Epithelial cell of esophagus (primary cell): Measurements from ENCODE around the gene GSTT4.
"Not testable (repeated sequence)": the region's sequence is repeated elsewhere in the genome, so short reads cannot be mapped to it uniquely, and the experiment has no call there.

Experiments
- DNase-seq: peaks from one replicate; pipeline ENCODE4 v3.0.0; 2010; ENCODE audit warnings: low read depth
- H3K4me3 ChIP-seq: 2 replicates; pipeline ENCODE4 v1.5.1; 2011; ENCODE audit warnings: mild to moderate bottlenecking, low read length, control low read depth
- TF ChIP-seq, protein P1 (sequence below): IDR thresholded peaks from 2 replicates; pipeline ENCODE4 v1.5.1; 2011; ENCODE audit warnings: low read depth, mild to moderate bottlenecking, low read length, control low read depth, inconsistent platforms; ENCODE audit not compliant: insufficient read depth; ENCODE audit errors: missing control alignments

GSTT4 gene

DNA sequence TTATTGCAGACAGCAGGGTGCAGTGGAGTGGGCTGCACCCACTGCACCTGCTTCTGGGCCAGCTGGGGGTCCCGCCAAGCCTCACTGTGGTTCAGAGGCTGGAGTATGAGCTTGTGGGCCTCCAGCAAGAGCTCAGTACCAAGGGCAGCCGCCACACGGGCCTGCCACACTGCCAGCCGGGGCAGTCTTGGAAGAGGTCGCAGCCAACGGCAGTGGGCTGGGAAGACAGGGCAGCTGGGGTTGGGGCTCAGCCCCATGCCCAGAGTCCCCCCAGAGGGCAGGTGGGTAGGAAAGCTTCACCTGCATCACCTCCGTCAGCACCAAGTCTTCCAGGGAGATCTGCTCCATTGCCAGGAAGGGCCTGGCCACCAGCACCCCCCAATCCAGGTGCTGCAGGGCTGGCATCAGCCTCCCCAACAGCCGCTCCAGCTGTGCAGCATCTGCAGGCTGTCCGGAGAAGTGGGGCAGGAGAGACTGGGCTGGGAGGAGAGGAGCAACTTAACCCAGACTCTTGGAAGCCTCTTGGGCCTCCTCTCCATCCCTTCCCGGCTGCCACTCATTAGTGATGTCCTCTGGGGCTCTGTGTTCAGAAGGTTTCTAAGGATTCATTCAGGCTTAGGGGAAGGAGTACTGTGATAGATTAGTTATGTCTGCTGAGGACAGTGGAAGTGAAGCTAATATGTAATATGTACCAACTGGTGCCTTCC is 1.1 kb upstream of the GSTT4 start:
- TF ChIP-seq, protein P1, sequence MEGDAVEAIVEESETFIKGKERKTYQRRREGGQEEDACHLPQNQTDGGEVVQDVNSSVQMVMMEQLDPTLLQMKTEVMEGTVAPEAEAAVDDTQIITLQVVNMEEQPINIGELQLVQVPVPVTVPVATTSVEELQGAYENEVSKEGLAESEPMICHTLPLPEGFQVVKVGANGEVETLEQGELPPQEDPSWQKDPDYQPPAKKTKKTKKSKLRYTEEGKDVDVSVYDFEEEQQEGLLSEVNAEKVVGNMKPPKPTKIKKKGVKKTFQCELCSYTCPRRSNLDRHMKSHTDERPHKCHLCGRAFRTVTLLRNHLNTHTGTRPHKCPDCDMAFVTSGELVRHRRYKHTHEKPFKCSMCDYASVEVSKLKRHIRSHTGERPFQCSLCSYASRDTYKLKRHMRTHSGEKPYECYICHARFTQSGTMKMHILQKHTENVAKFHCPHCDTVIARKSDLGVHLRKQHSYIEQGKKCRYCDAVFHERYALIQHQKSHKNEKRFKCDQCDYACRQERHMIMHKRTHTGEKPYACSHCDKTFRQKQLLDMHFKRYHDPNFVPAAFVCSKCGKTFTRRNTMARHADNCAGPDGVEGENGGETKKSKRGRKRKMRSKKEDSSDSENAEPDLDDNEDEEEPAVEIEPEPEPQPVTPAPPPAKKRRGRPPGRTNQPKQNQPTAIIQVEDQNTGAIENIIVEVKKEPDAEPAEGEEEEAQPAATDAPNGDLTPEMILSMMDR = no peak
- DNase-seq = no peak
- no peak overlapping the region for H3K4me3 ChIP-seq

DNA sequence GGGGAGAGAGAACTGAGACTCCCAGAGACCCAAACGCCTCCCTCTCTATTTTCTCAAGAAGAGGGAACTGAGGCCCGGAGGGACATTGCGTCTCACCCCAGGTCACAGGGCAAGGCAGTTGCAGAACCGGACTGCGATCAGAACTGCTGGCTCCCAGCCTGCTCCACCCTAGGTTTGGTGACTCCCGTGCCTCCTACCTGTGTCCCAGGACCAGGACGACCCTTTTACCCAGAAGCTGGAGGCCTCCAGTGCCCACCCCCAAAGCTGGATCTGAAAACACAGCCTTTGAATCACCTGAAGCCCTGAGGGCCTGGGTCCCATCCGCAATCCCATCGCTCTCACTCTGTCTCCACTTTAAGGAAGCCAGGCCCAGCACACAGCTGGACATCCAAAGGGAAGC is 1.4 kb downstream of the GSTT4 start:
- no peak for DNase-seq
- TF ChIP-seq, protein P1 = no peak
- H3K4me3 ChIP-seq = no peak overlapping the region

DNA sequence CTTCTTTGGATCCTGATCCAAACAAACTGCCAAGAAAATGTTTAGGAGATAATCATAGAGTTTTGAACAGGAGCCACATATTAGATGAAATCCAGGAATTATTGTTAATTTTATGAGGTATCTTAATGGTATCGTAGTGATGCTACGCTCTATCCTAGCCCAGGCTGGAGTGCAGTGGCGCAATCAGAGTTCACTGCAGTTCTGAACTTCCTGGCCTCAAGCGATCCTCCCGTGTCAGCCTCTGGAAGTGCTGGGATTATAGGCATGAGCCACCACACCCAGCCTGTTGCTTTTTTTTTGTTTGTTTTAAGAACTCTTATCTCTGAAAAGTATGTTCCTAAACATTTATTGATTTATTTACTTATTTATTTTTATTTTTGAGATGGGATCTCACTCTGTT is 2.4 kb downstream of the GSTT4 start:
- DNase-seq = no peak
- no peak overlapping the region for H3K4me3 ChIP-seq
- TF ChIP-seq, protein P1 = no peak

DNA sequence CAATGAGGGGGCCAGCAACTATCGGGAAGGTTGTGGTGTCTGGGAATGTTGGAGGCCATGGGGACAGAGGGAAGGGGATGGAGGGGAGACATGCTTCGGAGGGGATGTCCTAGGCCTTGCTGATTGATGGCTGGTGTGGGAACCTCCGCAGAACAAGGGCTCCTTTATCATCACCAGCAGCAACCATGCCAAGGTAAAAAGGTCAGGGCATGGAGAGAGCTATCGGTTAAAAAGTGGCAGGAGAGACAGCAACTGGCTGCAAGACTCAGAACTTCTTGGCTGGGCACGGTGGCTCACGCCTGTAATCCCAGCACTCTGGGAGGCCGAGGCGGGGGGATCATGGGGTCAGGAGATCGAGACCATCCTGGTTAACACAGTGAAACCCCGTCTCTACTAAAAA is 3.0 kb downstream of the GSTT4 start:
- DNase-seq = no peak
- TF ChIP-seq, protein P1 = no peak
- no peak overlapping the region for H3K4me3 ChIP-seq

DNA sequence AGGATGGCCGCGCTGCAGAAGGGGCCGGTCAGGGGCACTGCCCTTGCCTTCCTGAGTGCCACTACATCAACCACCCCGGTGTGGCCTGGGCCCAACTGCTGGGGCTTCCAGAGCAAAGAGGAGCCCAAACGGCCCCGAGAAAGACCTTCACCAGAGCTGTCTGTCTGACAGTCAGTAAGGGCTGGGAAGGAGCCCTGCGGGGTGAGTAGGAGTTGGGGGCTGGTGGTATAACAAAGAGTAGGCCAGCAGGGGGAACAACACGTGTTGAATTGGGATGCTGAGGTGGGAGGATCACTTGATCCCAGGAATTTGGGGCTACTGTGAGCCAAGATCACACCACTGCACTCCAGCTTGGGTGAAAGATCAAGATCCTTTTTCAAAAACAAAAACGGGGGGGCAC is 3.9 kb downstream of the GSTT4 start:
- no peak overlapping the region for H3K4me3 ChIP-seq
- TF ChIP-seq, protein P1 = no peak
- no peak for DNase-seq

DNA sequence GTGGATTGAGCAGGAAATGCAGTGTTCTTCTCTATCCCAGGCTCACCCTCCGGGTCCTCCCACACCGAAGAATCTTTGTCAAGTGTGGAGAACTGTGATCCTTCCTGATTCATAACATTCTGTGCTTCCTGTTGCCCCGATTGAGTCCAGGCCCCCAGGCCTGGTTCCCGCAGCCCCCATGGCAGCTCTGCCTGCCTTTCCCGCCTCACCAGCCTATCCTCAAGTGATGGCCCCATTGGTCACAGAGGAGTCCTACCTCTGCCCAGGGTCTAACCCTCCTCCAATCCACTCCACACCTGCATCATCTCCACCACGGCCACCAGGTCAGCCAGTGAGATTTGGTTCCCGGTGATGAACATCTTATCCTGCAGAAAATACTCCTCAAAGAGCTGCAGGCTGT is 5.5 kb downstream of the GSTT4 start:
- not testable (repeated sequence) for DNase-seq, H3K4me3 ChIP-seq

DNA sequence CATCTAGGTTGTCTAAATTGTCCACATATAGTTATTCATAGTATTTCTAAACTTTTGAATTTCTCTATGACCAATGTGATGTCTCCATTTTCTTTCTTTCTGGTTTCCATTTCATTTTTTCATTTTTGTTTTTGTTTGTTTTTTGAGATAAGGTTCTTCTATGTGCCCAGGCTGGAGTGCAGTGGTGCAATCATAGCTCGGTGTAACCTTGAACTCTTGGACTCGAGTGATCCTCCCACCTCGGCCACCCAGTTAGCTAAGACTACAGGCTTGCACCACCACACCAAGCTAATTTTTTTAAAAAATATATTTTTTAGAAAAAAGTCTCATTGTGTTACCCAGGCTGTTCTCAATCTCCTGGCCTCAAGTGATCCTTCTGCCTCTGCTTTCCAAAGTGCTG is 8.2 kb downstream of the GSTT4 start:
- DNase-seq = no peak
- TF ChIP-seq, protein P1 = no peak
- no peak overlapping the region for H3K4me3 ChIP-seq

DNA sequence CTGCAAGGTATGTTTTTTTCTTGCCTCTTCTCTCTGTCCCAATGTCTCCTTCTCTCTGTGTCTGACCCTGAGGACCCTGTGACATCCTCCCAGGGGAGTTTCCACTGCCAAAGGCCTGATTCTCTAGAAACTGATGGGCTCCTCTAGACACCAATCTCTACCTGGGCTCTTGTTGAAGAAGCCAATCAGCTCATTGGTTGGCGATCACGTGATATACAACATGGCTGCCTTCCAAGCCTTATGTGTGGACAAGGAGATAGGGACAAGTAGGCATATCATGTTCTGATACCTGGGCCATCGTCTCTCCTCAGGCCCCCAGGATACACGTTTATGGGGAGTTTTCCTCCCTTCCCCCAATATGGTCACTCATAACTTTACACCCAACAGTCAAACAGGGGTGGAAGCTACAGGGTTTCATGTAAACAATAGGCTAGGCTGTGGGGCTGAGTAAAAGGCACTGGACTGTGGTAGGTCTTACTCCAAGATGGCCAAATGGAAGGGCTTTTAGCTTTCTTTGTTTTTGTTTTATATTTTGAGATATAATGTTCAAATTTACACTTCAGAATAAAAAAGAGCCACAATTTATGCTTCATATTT is 11.6 kb downstream of the GSTT4 start:
- not testable (repeated sequence) for DNase-seq, H3K4me3 ChIP-seq

DNA sequence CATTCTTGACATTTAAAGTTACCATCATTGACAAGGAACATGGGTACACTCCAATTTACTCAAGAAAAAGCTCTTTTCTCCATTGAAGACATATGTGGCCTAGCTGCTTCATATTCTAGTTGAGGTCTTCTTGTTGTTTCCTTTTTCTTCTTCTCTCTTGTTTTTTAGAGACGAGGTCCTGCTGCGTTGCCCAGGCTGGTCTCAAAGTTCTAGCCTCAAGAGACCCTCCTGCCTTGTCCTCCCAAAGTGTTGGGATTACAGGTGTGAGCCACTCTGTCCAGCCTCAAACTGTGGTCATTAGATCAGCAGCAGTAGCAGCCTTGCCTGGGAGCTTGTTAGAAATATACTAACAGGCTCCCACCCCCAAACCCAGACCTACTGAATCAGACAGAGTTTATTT is 12.2 kb downstream of the GSTT4 start:
- not testable (repeated sequence) for DNase-seq, H3K4me3 ChIP-seq

DNA sequence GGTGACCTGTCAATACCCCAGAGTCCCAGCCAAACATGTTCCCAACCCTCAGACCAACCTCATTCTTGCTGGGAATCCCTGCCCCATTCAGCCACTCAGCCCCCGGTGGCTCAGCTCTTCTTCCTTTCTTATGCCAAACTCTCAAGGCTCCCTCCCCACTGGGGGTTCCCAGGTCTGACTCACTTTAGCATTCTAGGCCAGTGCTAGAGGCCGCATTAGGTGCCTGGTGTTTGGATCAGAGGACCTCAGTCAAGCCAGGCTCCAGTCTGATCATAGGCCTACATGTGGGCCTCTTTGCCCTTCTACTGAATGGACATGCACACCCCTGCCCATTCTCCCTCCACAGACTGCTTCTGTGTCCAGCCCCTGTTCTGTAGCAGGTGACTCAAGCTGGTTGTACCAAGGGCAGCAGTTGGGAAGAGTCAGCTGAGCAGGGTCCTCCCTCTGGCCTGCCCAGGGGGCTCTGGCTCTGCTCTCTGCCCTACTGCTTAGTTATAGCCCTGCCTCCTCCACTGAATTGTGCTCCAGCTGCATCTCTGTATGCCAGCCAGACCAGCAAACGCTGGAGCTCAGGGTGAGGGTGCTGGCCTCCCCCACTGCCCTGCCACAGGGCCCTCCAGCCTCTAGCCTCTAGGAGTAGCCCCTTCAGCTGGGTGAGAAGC is 15.5 kb downstream of the GSTT4 start:
- DNase-seq, H3K4me3 ChIP-seq: not testable (repeated sequence)

DNA sequence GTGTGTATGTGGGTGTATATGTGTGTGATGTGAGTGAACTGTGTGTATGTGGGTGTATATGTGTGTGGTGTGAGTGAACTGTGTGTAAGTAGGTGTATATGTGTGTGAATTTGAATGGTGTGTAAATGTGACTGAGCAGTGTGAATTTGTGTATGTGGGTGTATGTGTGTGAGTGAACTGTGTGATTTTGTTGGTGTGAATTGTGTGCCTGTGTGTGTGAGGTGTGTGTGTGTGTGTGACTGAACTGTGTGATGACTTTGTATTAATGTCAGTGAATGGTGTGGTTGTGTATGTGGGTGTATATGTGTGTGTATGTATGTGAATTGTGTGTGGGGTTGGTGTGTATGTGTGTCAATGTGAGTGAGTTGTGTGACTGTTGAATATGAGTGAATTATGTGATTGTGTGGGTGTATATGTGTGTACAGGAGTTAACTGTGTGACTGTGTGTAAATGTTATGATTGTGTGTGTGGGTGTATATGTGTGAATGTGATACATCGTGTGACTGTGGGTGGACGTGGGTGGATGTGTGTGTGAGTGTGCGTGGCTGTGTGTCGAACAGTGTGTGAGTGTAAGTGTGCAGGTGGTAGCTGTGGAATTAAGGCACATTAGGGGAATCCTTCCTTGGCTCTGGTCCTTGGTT is 18.6 kb downstream of the GSTT4 start:
- not testable (repeated sequence) for DNase-seq, H3K4me3 ChIP-seq

DNA sequence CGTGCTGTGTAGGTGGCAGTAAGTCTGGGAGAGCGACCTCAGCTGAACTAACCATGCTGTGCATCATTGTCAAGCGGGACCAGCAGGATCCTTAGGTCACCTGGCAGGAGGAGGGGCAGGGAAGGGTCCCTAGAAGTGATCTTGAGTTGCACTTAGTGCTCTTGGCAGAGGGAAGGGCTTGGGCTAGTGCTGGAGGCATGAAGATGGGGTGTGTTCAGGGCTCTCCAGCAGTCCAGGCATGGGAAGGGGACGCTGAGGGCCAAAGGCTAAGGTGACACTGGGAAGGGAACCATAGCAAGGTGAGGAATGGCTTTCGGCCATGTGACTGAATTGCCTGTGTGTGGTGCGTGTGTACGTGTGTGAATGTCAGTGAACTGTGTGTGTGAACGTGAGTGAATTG is 19.2 kb downstream of the GSTT4 start:
- not testable (repeated sequence) for DNase-seq, H3K4me3 ChIP-seq
